GM19023 (cell line): Measurements from ENCODE around the gene LACTB.

ENCODE experiments used
- ATAC-seq: cut with Tn5 transposase; IDR thresholded peaks from one replicate; pipeline ENCODE4 v1.9.1; 2021; ENCODE audit warnings: mild to moderate bottlenecking, moderate library complexity; ENCODE audit not compliant: unreplicated experiment

LACTB gene

GRCh38 chr15:63122002-63122875 lies 578 bp downstream of the LACTB start:
- ATAC-seq, result peak; percentile 85

- ATAC-seq, result no peak
Measured at GRCh38 chr15:63124506-63124905, 2.8 kb downstream of the LACTB start.

GRCh38 chr15:63126726-63127125 lies 5.1 kb downstream of the LACTB start:
- no peak for ATAC-seq

- no peak for ATAC-seq
Measured at GRCh38 chr15:63133786-63134185, 12.1 kb downstream of the LACTB start.

DNA sequence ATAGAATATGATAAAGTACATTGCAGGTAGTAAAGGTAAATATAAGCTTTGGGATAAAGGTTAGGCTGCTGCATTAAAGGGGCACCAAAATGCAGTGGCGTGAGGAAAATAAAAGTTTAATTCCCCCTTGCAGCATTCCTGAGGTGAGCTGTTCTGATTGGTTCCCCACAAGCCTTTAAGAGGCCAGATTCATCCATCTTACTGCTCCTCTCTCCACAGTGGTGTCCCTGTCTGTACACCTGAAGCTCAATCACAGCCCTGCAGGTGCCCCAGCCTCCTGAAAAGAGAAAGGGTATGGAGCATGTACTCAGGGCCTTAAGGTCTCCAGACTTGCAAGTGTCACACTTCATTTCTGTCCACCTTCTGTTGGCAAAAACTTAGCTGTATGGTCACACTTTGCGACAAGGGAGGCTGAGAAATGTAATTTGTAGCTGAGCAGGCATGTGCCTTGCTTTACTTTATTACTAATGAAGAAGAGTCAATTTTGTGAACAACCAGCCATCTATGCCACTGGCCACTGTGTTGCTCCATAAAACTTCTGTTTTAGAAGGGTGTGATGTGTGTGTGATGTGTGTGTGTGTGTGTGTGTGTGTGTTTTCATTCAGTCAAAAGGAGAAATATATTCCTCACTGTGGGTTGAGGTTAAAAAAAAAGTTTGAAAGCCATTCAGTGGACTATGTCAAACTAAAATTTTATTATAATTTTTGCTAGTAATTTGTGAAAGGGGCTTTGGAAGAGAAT lies 12.8 kb downstream of the LACTB start:
- no peak for ATAC-seq

DNA sequence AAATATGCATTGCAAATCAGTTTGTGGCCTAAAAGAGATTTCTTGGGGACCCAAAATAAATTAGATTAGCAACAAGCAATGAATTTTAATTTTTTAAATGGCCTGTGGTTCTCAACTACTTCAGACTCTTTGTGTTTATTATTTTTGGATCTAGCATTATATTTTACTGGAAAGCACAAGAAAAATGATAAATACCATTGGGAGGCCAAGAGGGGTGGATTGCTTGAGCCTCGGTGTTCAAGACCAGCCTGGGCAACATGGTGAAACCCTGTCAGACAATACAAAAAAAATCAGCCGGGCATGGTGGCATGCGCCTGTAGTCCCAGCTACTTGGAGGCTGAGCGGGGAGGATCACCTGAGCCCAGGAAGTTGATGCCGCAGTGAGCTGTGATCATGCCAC lies 13.6 kb downstream of the LACTB start:
- no peak for ATAC-seq

DNA sequence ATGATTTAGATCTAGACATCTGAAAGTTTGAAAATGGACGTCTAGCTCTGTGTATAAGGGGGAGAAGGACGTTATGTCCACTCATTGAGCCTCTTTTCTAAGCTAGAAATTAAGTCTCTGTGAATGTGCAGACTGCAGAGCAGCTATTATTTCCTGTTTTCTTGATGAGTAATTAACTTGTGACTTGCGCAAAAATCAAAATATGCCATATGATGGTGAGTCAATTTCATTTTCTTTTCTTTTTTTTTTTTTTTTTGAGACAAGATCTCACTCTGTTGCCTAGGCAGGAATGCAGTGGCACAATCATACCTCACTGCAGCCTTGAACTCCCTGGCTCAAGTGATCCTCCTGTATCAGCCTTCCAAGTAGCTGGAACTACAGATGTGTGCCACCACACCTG lies 14.1 kb downstream of the LACTB start:
- no peak for ATAC-seq

- ATAC-seq, result no peak
Measured at GRCh38 chr15:63136742-63137141, 15.1 kb downstream of the LACTB start.

GRCh38 chr15:63140936-63141335 lies 19.3 kb downstream of the LACTB start:
- no peak for ATAC-seq

DNA sequence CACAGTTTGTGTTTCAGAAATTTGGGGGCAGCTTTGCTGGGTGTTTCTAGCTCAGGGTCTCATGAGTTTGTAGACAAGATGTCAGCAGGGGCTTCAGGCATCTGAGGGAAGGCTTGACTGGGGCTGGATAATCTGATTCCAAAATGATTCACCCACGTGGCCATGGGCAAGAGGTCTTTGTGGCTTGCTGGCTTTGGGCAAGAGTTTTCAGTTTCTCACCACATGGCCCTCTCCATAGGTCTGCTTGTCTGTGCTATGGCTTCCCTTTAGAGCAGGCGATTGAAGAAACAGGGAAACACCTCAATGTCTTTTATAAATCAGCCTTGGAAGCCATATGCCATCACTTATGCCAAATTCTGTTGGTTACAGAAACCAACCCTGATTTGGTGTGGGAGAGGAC lies 23.8 kb downstream of the LACTB start:
- no peak for ATAC-seq

GRCh38 chr15:63146684-63147083 lies 25.0 kb downstream of the LACTB start:
- ATAC-seq, result no peak

GRCh38 chr15:63151665-63152064 lies 30.0 kb downstream of the LACTB start:
- ATAC-seq, result no peak

- no peak for ATAC-seq
Measured at GRCh38 chr15:63155486-63155885, 33.8 kb downstream of the LACTB start.

DNA sequence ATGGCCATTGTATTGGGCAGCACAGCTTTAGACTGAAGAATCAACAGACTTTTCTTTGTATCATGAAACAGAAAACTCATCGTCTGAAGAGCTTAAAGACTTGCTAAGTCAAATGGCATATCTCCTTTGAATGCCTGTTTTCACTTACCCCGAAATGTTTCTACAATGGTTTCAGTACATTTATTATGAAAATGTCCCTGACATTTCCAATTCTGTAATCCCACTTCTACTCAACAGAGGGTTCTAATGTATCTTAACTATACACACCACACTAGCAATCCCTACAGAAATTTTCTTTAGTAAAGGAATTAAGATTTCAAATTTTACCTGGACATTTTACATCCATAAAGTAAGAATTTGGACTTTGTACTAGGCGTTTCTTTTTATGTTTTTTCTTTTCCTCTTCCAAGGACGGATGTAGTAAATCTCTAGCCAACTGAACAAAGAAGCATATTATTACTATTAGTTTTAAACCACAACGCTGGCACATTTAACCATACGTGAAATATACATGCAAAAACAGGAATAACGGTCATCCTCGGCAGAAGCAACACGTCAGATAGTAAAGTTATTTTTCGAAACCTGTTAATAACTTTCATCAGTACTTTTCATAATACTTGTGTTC lies 34.5 kb downstream of the LACTB start:
- ATAC-seq, result no peak

- ATAC-seq, result no peak
Measured at GRCh38 chr15:63156755-63157117, 35.1 kb downstream of the LACTB start.

- peak; percentile 91 for ATAC-seq
Measured at GRCh38 chr15:63157118-63157843, 35.6 kb downstream of the LACTB start, which contains the start of gene RPS27L. Gene RPS27L (minus strand): TSS chr15:63157477. CDS start chr15:63157405, 72 bp downstream.

DNA sequence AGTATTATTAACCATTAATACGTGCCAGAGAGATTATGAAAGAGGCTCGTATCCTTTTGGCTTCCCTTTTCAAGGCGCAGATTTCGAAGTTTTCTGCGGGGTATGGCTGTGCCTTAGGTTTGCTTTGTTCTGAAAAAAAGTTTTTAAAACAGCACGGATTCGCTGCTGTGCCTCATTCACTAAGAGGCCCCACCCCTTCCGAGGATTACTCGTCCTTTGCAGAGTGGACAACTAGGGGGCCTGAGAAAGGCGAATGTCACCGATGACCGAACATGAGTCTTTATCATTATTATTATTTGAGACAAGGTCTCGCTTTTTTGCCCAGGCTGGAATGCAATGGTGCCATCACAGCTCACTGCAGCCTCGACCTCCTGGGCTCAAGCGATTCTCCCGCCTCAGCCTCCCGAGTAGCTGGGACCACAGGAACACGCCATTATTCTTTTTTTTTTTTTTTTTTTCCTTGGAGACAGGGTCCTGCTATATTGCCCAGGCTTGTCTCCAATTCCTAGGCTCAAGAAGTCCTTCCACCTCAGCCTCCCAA lies 36.3 kb downstream of the LACTB start:
- ATAC-seq, result peak; percentile 33

DNA sequence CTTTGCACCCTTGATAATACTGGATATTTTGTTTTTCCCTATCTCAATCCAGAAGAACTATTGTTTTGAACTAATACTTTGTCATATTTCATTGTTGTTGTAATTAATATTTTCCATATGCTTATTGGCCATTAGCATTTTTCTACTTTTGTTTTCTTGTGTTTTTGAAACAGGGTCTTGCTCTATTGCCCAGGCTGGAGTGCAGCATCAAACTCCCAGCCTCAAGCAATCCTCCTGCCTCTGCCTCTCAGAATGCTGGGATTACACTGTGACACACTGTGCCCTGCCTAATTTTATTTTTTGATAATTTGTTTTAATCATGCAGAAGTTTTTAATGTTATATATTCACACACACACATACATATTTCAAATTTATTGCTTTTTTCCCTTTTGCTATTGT lies 39.0 kb downstream of the LACTB start:
- no peak for ATAC-seq

DNA sequence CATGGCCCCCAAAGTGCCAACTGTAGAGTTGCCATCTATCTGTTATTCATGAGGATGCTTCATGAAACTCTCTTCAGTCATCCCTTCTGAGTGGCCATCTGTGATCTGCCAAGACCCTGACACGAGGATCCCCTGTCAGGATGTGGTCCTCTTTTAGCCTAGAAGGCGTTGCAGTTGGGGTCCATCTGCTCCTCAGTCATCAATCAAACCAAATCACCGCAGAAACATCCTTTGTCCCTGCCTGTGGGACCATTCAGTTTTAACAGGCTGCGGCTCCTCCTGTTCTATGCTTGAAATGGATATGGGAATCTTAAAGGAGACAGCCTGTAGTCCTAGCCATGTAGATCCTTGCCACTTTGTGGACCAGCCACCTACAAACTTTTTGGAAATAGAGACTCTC lies 41.6 kb downstream of the LACTB start:
- no peak for ATAC-seq

GRCh38 chr15:63165166-63165859 lies 43.7 kb downstream of the LACTB start:
- ATAC-seq, result no peak
